Esophagus (tissue), 2 donors: ENCODE results near the gene PLCXD3. TPM values are rescaled to one million over a fixed set of nuclear protein-coding genes. Genes with fewer than 3 reads are reported as not detected.

Source experiments
- H3K27ac ChIP-seq, 2 donors: one replicate each; pipeline ENCODE4 v1.5.1; 2013; ENCODE audit warnings: low read depth in 2 of 2, mild to moderate bottlenecking in 2 of 2, inconsistent platforms in 1 of 2, low read length in 1 of 2, moderate library complexity in 1 of 2
- H3K27me3 ChIP-seq, 2 donors: one replicate each; pipeline ENCODE4 v1.6.1; 2013; ENCODE audit warnings: low read length in 2 of 2, control low read depth in 1 of 2, mild to moderate bottlenecking in 1 of 2; ENCODE audit not compliant: insufficient read depth in 2 of 2, control insufficient read depth in 1 of 2
- H3K36me3 ChIP-seq, 2 donors: one replicate each; pipeline ENCODE4 v1.6.1; 2013; ENCODE audit warnings: low read length in 1 of 2; ENCODE audit not compliant: control insufficient read depth in 2 of 2, insufficient read depth in 2 of 2
- H3K4me1 ChIP-seq, 2 donors: one replicate each; pipeline ENCODE4 v1.6.1; 2013; ENCODE audit warnings: low read length in 1 of 2; ENCODE audit not compliant: control insufficient read depth in 2 of 2, insufficient read depth in 2 of 2
- H3K4me3 ChIP-seq, 2 donors: one replicate each; pipeline ENCODE4 v1.5.1; 2013; ENCODE audit warnings: low read length in 2 of 2, mild to moderate bottlenecking in 2 of 2, low read depth in 1 of 2, moderate library complexity in 1 of 2
- H3K9me3 ChIP-seq, 2 donors: one replicate each; pipeline ENCODE4 v1.6.1; 2013; ENCODE audit warnings: mild to moderate bottlenecking in 2 of 2, low read depth in 1 of 2, low read length in 1 of 2, moderate library complexity in 1 of 2; ENCODE audit not compliant: control insufficient read depth in 2 of 2, insufficient read depth in 1 of 2
- WGBS, 2 donors: extraction: QIAGEN DNeasy Blood & Tissue Kit; methylation state at CpG; one replicate each; pipeline ENCODE4 v1.1.7; 2013; 5-methylcytosine and 5-hydroxymethylcytosine counted together
- polyA plus RNA-seq, 2 donors: library from polyadenylated mRNA; stranded (reverse); fragments of 200-250 nt; gene quantifications; one replicate each; pipeline ENCODE4 v1.2.3, GENCODE V29; 2013
- donor health status: healthy with polysubstance abuse.
- donor health status: Bipolar disorder and iron deficiency.

The PLCXD3 gene
- polyA plus RNA-seq, 2 donors: 0.10 to 0.19 TPM

- H3K36me3 ChIP-seq: no peaks in the 10 kb centered on the region
- 68 to 72% methylated on average over 1 of the region's 1 CpG for WGBS, 2 donors
- H3K27me3 ChIP-seq: no peaks in the 10 kb centered on the region
- no peaks in the 10 kb centered on the region for H3K9me3 ChIP-seq
- H3K4me3 ChIP-seq: no peak overlapping the region
- H3K4me1 ChIP-seq: no peaks in the 10 kb centered on the region
- no peak overlapping the region for H3K27ac ChIP-seq
These were observed 103.5 kb downstream of the PLCXD3 start for GRCh38 chr5:41406936-41407335.

- Histone ChIP-seq H3K9me3 (no peaks in the 10 kb centered on the region), H3K36me3 (no peaks in the 10 kb centered on the region), H3K4me1 (no peaks in the 10 kb centered on the region), H3K27ac (no peak overlapping the region), H3K4me3 (no peak overlapping the region), H3K27me3 (no peaks in the 10 kb centered on the region)
- WGBS, 2 donors: 61 to 62% methylated on average over 1 of the region's 1 CpG
These were observed 104.0 kb downstream of the PLCXD3 start for GRCh38 chr5:41406424-41406823.

GRCh38 chr5:41404757-41405156 lies 105.6 kb downstream of the PLCXD3 start:
- H3K36me3 ChIP-seq: no peaks in the 10 kb centered on the region
- no peaks in the 10 kb centered on the region for H3K27me3 ChIP-seq
- H3K4me1 ChIP-seq: no peaks in the 10 kb centered on the region
- no peak overlapping the region for H3K27ac ChIP-seq
- H3K9me3 ChIP-seq: no peaks in the 10 kb centered on the region
- H3K4me3 ChIP-seq: no peak overlapping the region

GRCh38 chr5:41403846-41404245 lies 106.6 kb downstream of the PLCXD3 start:
- Histone ChIP-seq H3K4me3 (no peak overlapping the region), H3K27me3 (no peaks in the 10 kb centered on the region), H3K9me3 (no peaks in the 10 kb centered on the region), H3K4me1 (no peaks in the 10 kb centered on the region), H3K36me3 (no peaks in the 10 kb centered on the region), H3K27ac (no peak overlapping the region)
- WGBS, 2 donors: 87% methylated on average over 3 of the region's 3 CpGs

GRCh38 chr5:41402845-41403244 lies 107.6 kb downstream of the PLCXD3 start:
- WGBS, 2 donors: 61 to 64% methylated on average over 2 of the region's 2 CpGs
- no peaks in the 10 kb centered on the region for H3K27me3 ChIP-seq

DNA sequence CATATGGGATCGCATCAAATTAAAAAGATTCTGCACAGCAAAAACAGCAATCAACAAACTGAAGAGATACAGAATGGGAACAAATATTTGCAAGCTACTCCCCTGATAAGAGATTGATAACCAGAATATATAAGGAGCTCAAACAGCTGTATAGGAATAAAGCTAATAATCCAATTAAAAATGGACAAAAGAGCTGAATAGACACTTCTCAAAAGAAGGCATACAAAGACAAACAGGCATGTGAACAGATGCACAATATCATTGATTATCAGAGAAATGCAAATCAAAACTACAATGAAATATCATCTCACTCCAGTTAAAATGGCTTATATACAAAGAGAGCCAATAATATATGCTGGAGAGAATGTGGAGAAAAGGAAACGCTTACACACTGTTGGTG lies 110.6 kb downstream of the PLCXD3 start:
- WGBS, 2 donors: 74 to 86% methylated on average over 2 of the region's 2 CpGs
- Histone ChIP-seq H3K27me3 (no peaks in the 10 kb centered on the region), H3K9me3 (peaks cover 6 to 7% of the 10 kb centered on the region in 2 donors), H3K4me3 (no peak overlapping the region), H3K4me1 (no peaks in the 10 kb centered on the region), H3K27ac (no peak overlapping the region), H3K36me3 (no peaks in the 10 kb centered on the region)

More at GRCh38 chr5:41402845-41403244, 107.6 kb downstream of the PLCXD3 start:
- Histone ChIP-seq H3K4me1 (no peaks in the 10 kb centered on the region), H3K9me3 (no peaks in the 10 kb centered on the region), H3K36me3 (no peaks in the 10 kb centered on the region), H3K4me3 (no peak overlapping the region), H3K27ac (no peak overlapping the region)

- no peaks in the 10 kb centered on the region for H3K27me3 ChIP-seq
- H3K27ac ChIP-seq: no peak overlapping the region
- H3K36me3 ChIP-seq: no peaks in the 10 kb centered on the region
- H3K4me1 ChIP-seq: no peaks in the 10 kb centered on the region
- WGBS, 2 donors: 91 to 98% methylated on average over 1 of the region's 1 CpG
- no peak overlapping the region for H3K4me3 ChIP-seq
- H3K9me3 ChIP-seq: peaks cover under 1% of the 10 kb centered on the region in 2 donors
These were observed 118.4 kb downstream of the PLCXD3 start for GRCh38 chr5:41392016-41392415.

GRCh38 chr5:41374631-41375030 lies 135.8 kb downstream of the PLCXD3 start:
- Histone ChIP-seq H3K9me3 (no peaks in the 10 kb centered on the region), H3K36me3 (no peaks in the 10 kb centered on the region), H3K27me3 (no peaks in the 10 kb centered on the region), H3K27ac (no peak overlapping the region), H3K4me3 (no peak overlapping the region), H3K4me1 (no peaks in the 10 kb centered on the region)
- 80 to 86% methylated on average over 2 of the region's 2 CpGs for WGBS, 2 donors

- 79 to 83% methylated on average over 5 of the region's 5 CpGs for WGBS, 2 donors
- Histone ChIP-seq H3K4me3 (no peak overlapping the region), H3K27me3 (no peaks in the 10 kb centered on the region), H3K4me1 (no peaks in the 10 kb centered on the region), H3K9me3 (no peaks in the 10 kb centered on the region), H3K27ac (no peak overlapping the region), H3K36me3 (no peaks in the 10 kb centered on the region)
These were observed 137.2 kb downstream of the PLCXD3 start for GRCh38 chr5:41373230-41373629.

GRCh38 chr5:41371738-41372137 lies 138.7 kb downstream of the PLCXD3 start:
- Histone ChIP-seq H3K27ac (no peak overlapping the region), H3K4me1 (no peaks in the 10 kb centered on the region), H3K27me3 (no peaks in the 10 kb centered on the region), H3K36me3 (no peaks in the 10 kb centered on the region), H3K9me3 (no peaks in the 10 kb centered on the region), H3K4me3 (no peak overlapping the region)
- WGBS, 2 donors: 32 to 47% methylated on average over 2 of the region's 2 CpGs
